AG08396 (cell line): ENCODE results near the gene GALR2.
"Not testable (repeated sequence)": the region's sequence is repeated elsewhere in the genome, so short reads cannot be mapped to it uniquely, and the experiment has no call there.

ENCODE experiments used
- DNase-seq: peaks from one replicate; pipeline ENCODE4 v3.0.0; 2012; ENCODE audit warnings: low spot score, mixed read lengths

The GALR2 gene, protein sequence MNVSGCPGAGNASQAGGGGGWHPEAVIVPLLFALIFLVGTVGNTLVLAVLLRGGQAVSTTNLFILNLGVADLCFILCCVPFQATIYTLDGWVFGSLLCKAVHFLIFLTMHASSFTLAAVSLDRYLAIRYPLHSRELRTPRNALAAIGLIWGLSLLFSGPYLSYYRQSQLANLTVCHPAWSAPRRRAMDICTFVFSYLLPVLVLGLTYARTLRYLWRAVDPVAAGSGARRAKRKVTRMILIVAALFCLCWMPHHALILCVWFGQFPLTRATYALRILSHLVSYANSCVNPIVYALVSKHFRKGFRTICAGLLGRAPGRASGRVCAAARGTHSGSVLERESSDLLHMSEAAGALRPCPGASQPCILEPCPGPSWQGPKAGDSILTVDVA

DNA sequence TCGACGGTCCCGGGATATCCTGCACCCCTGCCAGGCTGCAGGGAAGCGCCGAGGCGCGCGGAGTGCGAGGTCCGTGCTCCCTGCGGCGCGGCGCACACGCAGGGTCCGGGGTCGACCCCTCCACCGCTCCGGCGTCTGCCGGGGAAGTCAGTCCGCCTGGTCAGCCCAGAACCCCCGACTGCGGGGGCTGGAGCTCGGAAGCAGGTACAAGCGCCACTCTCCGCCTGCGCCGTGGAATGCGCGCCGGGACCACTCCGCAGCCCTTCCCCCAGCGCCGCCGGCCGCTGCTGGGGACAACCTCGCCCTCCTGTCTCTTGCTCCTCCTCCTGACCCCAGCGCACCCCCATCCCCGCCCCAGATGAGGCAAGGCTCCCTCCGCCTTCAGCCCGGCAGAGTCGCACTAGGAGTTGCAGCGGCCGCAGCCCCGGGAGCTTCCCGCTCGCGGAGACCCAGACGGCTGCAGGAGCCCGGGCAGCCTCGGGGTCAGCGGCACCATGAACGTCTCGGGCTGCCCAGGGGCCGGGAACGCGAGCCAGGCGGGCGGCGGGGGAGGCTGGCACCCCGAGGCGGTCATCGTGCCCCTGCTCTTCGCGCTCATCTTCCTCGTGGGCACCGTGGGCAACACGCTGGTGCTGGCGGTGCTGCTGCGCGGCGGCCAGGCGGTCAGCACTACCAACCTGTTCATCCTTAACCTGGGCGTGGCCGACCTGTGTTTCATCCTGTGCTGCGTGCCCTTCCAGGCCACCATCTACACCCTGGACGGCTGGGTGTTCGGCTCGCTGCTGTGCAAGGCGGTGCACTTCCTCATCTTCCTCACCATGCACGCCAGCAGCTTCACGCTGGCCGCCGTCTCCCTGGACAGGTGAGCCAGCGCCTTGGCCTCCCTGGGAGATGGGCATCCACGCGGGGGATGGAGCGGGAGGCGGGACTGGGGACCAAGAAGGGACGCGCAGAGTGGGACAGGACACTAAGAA, at the start of gene GALR2:
Gene GALR2, plus strand, starts transcription at position 392 of the 974 bp plus-strand sequence. Its CDS starts 103 bp downstream, at position 495.
- DNase-seq = no peak

DNA sequence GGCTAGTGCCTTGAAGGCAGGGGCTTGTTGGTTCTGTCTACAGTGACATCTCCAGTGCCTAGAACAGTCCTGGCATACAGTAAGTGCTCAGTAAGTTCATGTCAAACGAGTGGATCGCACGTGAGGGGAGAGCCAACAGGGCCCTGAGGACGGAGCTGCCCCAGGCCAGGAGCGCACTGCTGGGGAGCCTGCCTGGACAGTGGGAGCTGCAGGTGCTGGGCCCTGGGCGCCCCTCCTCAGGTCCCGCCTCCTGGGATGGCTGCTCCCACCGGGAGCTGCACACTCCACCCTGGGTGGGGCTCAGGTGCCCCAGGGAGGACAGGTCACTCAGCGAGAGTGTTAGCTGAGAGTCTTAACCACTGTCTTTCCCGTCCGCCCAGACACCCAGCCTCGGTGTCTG, 49.3 kb upstream of the GALR2 start:
- no peak for DNase-seq

DNA sequence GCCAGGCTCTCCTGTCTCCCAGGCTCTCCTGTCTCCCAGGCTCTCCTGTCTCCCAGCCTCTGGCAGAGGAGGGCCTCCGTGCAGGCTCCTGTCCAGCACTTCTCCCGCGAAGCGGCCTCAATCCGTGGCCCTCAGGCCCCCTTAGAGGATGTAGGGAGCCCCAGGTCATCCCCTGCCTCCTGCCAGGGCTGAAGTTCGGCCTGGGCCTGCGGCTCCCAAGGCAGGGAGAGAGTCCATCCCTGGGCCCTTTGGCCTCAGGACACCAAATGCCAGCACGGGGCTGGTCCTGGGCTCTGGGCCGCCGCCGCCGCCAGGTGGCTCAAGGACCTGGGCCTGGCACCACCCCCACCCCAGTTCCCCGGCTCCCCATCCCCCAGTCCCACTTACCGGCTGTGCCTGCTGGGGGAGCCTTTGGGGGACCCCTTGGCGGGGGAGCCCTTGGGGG, 47.8 kb upstream of the GALR2 start:
- DNase-seq = no peak

- DNase-seq = no peak
These were observed 47.3 kb upstream of the GALR2 start, which contains the start of gene EVPL for GRCh38 chr17:76027159-76027839. EVPL (minus strand) TSS chr17:76027306; CDS start chr17:76027198, 108 bp downstream.

GRCh38 chr17:76032073-76032779, 42.4 kb upstream of the GALR2 start:
- DNase-seq = no peak

GRCh38 chr17:76032780-76033108, 41.8 kb upstream of the GALR2 start:
- no peak for DNase-seq

GRCh38 chr17:76033139-76033538, 41.4 kb upstream of the GALR2 start:
- DNase-seq = no peak

- no peak for DNase-seq
These were observed 39.9 kb upstream of the GALR2 start for GRCh38 chr17:76034428-76035350.

GRCh38 chr17:76036497-76037261, 37.9 kb upstream of the GALR2 start:
- no peak for DNase-seq

DNA sequence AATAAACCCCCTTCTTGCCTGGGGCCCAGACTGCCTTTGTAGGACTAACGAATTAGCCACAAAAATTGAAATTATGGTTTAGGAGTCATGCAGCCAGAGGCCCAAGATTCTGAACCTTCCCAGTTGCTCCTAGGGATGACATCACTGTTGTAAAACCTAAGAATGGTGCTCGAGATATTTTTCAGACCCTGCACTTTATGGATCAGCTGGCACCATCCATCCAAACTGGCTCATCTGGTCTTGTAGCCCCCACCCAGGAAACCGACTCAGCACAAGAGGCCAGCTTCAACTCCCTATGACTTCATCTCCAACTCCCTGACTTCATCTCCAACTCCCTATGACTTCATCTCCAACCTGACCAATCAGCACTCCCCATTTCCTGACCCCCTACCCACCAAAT, 36.5 kb upstream of the GALR2 start:
- no peak for DNase-seq

- no peak for DNase-seq
These were observed 35.5 kb upstream of the GALR2 start for GRCh38 chr17:76039121-76039520.

- DNase-seq = no peak
These were observed 34.2 kb upstream of the GALR2 start for GRCh38 chr17:76040376-76040775.

GRCh38 chr17:76042868-76043267, 31.7 kb upstream of the GALR2 start:
- not testable (repeated sequence) for DNase-seq

- DNase-seq = not testable (repeated sequence)
These were observed 30.0 kb upstream of the GALR2 start for GRCh38 chr17:76044475-76045007.

- DNase-seq = no peak
These were observed 28.5 kb upstream of the GALR2 start for GRCh38 chr17:76046064-76046463.

DNA sequence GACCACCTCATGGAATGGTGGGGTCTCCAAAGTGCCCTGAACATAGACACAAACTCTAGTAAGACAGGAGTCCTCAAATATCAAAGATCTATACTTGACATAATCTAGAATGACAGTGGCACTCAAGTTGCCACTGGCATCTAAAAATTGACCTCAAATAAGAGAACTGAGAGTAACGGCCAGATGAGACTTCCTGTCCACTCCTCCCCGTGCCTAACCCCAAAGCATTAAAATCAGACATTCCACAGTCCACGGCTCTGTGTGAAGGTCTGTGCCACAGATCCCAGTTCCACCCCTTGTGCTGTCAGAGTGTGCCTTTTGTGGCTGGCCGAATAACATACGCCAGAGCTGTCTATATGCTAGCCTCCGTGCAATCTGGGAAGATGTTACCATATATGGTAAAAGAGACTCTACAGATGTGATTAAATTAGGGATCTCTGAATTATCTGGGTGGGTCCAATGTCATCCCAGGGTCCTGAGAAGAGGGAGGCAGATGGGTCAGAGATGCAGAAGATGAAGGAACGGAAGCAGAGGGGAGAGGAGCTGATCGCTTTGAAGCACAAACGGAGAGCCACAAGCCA, 26.5 kb upstream of the GALR2 start:
- no peak for DNase-seq

- no peak for DNase-seq
These were observed 25.9 kb upstream of the GALR2 start for GRCh38 chr17:76048711-76049110.

- DNase-seq = no peak
These were observed 25.3 kb upstream of the GALR2 start for GRCh38 chr17:76049239-76049638.
